Stimulated activated CD4-positive, alpha-beta T cell treated with anti-CD3 and anti-CD28 coated beads, Interleukin-2, amount 100 ng/mL, for 24 hours (primary cell): ENCODE data around the gene CDH23.

Source experiments
- DNase-seq, 2 donors: peaks; one replicate each; pipeline ENCODE4 v3.0.0-alpha.2; 2020

CDH23 gene

DNA sequence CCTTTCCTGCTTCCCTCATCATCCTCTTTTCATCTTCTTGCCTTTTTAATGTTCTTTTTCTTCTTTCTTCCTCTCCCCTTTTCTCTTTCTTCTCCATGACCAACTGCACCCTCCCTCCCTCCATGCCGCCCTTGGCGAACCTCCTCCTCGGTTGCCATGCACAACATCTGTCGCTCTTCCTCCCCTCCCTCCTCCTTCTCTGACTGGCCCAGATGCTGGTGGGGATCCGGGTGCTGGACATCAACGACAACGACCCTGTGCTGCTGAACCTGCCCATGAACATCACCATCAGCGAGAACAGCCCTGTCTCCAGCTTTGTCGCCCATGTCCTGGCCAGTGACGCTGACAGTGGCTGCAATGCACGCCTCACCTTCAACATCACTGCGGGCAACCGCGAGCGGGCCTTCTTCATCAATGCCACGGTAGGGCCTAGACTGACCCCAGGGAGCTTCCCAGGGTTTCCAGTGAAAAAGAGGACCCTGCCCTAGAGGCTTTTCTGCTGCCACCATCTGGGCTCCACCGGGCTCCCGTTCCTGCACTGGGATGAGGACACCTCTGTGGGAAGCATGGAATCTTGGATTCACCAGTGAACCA, 388.1 kb downstream of the CDH23 start:
- DNase-seq: no peak

DNA sequence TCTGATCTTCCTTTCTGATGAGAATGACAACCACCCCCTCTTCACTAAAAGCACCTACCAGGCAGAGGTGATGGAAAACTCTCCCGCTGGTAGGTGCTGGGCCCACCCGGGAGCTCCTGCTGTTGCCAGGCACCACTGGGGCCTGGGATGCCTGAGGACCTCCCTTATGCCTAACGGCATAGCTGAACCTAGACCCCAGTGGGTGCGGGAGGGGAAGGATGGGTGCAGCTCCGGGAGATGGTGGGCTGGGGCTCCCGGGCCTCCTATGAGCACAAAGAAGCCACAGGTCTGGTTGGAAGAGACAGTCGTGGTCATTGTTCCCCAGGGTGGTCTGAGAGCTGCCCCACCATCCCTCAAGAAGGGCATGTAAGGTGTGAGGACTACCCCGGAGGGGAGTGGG, 392.2 kb downstream of the CDH23 start:
- no peak for DNase-seq

DNA sequence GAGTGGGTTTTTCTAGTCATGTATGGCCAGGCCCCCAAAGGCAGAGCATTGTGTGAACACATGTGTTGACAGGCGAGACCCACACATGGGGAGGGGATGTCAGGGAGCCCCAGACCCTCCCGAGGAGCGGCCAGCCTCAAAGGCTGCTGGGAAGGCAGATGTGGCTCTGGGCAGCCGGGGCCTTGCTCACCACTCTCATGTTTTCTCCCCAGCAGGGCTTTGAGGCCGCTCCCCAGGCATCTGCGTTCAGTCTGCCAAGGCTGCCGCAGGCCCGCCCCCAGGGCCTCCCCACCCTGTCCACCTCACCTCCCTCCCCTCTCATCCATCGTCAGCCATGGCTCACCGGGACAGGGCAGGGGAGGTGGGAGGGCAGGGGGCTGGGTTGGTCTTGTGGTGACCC, 393.2 kb downstream of the CDH23 start:
- no peak for DNase-seq

DNA sequence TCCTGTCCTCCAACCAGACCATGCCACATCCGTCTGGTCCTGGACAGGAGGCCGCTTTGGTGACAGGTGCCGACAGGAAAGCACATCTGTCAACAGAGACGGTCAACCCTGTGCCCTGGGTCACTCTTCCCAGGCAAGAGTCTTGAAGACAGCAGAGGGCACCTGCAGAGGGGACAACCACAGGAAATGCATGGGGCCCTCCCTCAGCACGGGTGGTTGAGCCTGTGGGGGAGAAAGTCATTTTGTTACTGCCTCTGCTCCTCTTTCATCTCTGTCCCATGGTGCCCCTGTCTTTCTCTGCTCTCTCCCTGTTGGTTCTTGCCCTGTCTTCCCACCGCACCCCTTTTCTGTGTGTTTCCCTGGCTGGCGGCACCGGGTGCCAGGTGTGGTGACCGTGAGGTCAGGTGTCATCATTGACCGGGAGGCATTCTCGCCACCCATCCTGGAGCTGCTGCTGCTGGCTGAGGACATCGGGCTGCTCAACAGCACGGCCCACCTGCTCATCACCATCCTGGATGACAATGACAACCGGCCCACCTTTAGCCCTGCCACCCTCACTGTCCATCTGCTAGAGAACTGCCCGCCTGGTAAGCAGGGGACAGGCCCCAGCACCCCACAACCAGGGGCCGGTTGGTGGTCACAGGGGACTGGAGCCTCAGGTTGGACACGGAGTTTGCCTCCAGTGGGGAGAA, 394.2 kb downstream of the CDH23 start:
- DNase-seq: no peak

DNA sequence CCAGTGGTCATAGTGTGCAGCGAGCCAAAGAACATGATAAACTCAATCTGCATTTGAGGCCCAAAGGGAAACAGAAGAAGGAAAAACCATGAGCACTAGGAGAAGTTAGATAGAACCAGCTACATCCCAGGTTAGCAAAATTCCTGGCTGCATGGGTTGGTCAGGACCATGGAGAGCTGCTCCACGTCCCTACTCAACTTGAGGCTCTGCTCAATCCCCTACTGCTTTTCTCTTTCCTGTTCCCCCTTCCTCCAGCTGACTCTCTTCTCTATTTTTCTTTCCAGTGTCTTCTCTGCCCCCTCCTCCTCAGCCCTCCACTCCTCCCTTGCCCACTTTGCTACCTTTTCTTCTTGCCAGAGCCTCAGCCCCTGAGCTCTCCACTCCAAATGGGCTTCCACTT, 398.5 kb downstream of the CDH23 start:
- DNase-seq: no peak

DNA sequence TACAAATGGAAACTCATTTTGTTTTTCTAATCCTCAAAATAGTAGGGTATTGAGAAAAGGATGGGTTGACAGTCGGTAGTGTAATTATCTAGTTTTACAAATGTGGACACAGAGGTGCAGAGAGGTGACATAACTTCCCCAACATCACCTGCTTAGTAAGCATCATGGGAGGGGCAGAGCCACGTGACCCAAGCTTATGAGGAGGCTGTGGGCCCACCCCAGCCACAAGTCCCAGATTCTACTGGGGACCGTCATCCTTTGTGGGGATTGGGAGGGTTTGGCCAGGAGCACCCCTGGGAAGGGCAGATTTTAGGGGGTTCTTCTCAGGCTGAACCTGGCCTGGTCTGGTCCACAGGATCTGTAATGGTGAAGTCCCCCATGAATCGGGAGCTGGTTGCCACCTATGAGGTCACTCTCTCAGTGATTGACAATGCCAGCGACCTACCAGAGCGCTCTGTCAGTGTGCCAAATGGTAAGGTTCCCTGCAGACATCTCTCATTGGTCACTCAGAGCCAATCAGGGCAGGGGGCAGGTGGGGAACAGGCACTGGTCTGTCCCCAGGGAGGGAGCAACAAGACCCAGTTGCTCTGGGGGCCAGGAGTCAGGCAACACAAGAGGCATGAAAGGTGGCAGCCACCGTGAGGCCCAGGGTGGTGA, 400.2 kb downstream of the CDH23 start:
- no peak for DNase-seq

DNA sequence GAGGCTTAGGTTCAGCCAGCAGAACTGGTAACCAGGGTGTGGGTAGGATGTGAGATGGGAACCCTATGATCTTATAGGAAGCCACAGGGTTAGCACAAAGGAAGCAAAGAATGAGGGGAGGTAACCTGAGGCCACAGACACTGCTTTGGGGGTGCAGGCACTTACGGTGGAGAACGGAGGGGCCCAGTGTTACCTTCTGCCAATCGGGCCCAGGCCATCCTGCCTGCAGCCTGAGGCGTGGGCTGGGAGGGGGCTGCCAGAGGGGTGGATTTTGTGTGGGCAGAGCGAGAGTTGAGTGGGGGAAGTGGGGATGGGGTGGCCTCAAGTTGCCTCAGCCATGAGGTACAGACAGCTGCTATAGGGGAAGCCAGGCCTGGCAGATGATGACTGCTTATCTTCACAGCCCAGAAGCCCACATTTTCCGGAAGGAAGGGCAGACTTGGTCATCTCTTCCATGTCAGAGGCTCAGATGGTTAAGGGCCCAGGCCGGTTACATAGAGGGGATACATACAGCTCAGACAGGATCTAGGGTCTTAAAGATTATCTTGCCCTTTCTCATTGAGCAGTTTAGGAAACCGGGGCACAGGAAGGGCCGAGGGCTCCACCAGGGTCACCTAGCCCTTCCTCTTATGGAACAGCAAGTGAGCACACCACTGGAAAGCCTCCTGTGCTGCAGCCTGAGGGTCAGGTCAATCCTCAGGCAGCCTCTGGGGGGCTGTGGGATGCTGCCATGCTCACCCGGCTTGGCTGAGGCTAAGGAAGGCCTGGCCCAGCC, 401.0 kb downstream of the CDH23 start:
- no peak for DNase-seq

DNA sequence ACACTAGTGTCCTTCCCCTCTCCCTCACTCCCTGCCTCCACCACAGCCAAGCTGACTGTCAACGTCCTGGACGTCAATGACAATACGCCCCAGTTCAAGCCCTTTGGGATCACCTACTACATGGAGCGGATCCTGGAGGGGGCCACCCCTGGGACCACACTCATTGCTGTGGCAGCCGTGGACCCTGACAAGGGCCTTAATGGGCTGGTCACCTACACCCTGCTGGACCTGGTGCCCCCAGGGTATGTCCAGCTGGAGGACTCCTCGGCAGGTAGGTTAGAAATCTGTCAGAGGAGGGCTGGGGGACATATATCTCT, 401.5 kb downstream of the CDH23 start:
- DNase-seq: no peak

DNA sequence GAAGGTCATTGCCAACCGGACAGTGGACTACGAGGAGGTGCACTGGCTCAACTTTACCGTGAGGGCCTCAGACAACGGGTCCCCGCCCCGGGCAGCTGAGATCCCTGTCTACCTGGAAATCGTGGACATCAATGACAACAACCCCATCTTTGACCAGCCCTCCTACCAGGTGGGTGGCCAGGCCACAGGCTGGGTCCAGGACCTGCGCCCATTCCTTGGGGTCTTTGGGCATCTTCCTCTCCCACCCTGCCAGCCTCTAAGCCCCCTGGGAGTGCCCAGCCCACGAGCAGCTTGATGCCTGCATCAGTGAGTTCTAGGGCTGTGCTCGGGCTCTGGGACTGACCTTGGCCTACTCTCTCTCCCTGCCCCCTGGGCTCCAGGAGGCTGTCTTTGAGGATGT, 402.4 kb downstream of the CDH23 start:
- no peak for DNase-seq

DNA sequence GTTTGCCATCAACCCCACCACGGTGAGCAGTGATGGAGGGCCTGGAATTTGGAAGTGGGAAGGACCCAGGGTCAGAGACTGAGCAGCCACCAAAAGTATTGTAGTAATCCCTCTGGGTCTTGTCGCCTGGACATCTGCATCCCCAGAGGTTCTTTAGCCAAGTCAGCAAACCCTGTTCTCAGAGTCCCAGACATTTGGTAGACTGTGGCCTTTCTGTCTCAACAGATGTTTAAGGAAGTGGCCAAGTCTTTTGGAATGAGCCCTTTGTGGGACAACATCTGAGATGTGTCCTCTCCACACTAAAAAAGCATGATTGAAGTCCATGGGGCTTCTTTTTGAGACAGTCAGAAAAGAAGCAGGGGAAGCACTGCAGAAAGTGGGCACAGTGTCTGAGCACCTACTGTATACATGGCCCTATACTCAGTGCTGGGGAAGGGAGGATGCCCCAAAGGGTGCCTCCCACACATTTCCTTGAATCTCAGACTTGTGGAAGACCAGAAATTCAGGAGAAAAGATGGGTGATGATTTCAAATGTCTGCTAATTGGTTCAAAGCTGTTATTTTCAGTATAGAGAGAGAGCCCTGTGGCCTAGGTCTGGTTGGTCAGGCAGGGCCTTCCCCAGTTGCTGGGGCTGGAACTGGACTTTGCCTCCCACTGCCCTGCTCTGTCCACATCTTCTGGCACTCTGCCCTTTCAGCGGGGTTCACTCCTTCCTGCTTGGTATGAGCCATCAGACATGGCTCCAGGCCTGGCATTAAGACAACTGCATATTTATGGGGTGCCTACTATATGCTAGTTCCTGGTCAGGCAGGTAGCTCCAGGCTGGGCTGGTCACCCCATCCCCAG, 403.1 kb downstream of the CDH23 start:
- DNase-seq: no peak

DNA sequence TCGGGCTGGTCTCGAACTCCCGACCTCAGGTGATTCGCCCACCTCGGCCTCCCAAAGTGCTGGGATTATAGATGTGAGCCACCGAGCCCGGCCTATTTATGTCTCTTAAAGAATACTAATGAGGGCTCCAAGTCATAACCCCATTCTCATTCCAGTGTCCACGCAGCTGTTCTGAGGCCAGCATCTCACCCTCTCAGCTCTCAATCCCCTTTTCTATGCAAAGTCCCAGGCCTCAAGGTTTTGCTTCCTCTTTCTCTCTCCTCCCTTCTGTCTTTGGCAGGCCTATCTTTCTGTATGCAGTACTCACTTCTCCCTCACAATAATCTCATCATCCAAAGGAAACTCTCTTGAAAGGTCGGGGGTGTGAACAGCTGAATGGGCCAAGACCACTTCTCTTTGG, 404.6 kb downstream of the CDH23 start:
- no peak for DNase-seq

DNA sequence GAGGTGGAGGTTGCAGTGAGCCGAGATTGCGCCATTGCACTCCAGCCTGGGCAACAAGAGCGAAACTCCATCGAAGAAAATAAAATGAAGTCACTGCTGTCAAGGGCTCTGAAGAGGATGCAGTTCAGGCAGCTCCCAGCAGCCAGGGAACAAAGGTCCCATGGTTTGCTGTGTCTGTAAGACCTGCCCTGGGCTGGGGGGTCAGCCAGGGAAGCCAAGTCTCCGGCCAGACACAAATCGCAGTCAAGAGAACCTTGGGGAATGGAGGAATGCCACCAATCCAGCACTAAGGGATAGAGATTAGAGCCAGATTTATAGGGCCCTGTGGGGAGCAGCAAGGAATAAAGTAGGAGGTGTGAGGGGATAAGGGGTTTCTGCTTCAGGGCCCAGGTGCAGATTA, 405.5 kb downstream of the CDH23 start:
- no peak for DNase-seq

DNA sequence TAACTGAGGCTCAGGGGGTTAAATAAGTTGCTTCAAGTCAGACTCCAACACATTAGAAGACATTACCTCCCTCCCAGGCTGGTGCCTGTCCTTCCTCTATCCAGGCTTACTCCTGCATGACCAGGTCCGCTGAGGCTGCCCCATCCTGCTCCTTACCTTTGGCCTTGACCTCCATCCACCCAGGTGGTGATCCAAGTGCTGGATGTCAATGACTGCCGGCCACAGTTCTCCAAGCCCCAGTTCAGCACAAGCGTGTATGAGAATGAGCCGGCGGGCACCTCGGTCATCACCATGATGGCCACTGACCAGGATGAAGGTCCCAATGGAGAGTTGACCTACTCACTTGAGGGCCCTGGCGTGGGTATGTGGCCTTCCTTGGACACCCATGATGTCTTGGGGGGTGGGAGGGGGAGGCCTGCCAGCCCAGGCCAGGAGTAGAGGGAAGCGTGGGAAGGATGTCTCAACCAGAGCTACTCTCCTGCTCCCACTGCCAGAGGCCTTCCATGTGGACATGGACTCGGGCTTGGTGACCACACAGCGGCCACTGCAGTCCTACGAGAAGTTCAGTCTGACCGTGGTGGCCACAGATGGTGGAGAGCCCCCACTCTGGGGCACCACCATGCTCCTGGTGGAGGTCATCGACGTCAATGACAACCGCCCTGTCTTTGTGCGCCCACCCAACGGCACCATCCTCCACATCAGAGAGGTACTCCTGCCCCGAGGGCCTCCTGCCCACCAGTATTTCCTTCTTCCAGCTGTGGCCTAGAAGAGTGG, 406.2 kb downstream of the CDH23 start:
- DNase-seq: no peak

DNA sequence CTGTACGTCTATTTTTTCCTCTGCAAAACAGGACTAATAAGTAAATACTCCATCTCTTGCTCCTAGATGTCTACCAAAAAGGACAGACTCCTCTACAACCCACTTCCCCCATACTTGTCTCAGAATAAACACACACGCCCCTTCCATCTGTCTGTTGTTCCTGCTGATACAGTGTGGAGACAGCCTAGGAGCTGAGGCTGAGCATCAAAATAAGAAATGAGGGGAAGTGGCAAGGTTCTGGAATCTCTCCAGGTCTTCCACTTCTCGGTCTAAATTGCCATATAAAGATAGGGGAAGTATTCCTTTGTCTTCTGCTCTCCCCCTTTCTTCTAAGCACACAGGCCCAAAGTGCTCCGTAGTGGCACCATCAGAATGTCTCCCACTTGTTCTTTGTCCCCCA, 407.4 kb downstream of the CDH23 start:
- DNase-seq: no peak

DNA sequence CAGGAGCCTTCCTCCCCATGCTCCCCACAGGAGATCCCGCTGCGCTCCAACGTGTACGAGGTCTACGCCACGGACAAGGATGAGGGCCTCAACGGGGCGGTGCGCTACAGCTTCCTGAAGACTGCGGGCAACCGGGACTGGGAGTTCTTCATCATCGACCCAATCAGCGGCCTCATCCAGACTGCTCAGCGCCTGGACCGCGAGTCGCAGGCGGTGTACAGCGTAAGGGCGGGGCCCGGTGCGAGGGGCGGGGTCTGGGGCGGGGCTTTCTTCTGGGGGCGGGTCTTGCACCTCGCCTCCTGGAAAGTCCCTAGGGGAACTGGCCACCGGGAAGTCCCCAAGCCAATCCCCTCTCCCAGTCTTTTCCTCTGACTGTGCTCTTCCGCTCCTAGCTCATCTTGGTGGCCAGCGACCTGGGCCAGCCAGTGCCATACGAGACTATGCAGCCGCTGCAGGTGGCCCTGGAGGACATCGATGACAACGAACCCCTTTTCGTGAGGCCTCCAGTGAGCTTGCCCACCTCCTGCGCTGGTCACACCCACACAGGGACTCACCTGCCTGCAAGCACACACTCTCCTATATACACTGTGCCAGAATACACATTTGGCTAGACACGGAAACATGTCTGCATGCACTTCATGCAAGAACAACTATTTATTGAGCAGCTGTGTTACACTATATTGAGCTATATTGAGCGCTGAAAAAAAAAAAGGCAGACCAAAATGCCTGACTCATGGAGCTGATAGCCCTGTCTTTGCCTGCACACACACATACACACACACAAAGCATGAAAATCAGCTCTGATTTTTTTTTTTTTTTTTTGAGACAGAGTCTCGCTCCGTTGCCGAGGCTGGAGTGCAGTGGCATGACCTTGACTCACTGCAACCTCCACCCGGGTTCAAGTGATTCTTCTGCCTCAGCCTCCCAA, 409.3 kb downstream of the CDH23 start:
- DNase-seq: no peak

DNA sequence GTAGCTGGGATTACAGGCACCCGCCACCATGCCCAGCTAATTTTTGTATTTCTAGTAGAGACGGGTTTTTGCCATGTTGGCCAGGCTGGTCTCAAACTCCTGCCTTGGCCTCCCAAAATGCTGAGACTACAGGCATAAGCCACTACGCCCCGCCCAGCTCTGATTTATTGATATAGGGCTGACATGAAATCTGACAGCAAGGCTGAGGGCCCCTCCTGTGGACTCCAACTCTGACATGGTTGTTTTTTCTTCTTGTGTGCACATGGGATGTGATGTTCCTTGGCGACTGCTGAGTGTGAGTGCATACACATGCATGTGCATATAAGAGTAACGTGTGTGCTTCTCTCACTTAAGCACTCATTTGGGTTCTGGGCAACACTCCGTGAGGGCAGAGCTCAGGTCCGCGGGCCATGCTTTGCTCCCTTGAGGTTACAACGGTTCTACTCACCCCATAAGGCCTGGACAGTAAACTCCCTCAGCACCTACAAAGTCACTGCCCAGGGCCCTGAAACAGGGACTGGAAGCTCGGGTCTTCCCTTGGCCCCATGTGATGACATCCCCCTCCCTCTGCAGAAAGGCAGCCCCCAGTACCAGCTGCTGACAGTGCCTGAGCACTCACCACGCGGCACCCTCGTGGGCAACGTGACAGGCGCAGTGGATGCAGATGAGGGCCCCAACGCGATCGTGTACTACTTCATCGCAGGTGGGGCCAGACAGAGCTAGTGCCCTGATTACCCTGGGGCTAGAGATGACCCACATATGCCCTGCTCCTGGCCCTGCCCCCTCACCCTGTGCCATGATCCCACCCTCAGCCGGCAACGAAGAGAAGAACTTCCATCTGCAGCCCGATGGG, 410.2 kb downstream of the CDH23 start:
- no peak for DNase-seq

DNA sequence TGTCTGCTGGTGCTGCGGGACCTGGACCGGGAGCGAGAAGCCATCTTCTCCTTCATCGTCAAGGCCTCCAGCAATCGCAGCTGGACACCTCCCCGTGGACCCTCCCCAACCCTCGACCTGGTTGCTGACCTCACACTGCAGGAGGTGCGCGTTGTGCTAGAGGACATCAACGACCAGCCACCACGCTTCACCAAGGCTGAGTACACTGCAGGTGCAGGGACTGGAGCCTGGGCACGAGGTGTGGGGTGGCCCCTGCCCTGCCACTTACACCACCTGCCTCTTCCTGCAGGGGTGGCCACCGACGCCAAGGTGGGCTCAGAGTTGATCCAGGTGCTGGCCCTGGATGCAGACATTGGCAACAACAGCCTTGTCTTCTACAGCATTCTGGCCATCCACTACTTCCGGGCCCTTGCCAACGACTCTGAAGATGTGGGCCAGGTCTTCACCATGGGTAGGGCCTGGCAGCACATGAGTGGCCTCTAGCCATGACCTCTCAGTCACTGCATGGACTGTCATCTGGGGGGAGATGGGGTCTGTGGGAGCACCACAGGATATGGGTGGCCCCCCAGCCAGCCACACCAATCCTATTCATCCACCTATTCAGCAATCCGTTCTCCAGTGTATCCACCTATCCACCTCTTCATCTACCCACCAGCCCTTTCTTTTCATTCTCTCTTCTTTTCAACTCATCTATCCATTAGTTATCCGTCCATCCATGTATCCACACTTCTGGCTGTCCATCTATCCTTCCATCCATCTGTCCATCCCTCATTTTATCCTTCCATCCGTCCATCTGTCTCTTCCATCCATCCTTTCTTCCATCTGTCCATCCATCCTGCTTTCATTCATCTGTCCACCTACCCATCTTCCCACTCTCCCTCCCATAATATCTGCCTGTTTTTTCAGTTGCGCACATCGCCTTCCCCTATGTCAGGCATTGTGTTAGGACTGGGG, 411.1 kb downstream of the CDH23 start:
- DNase-seq: no peak

DNA sequence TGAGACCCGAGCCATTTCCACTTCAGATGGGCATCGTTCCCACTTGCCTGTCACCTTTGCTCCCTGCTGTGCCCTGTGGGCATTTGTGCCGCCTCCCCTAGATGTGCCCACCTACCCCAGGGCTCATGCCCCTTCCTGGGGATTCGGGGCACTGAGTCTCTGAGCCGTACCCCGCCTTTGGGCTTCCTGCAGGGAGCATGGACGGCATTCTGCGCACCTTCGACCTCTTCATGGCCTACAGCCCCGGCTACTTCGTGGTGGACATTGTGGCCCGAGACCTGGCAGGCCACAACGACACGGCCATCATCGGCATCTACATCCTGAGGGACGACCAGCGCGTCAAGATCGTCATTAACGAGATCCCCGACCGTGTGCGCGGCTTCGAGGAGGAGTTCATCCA, 412.9 kb downstream of the CDH23 start:
- no peak for DNase-seq
